ENCODE data around the gene SLC16A10.
"Not testable (repeated sequence)": the region's sequence is repeated elsewhere in the genome, so short reads cannot be mapped to it uniquely, and the experiment has no call there.

Gene SLC16A10

DNA sequence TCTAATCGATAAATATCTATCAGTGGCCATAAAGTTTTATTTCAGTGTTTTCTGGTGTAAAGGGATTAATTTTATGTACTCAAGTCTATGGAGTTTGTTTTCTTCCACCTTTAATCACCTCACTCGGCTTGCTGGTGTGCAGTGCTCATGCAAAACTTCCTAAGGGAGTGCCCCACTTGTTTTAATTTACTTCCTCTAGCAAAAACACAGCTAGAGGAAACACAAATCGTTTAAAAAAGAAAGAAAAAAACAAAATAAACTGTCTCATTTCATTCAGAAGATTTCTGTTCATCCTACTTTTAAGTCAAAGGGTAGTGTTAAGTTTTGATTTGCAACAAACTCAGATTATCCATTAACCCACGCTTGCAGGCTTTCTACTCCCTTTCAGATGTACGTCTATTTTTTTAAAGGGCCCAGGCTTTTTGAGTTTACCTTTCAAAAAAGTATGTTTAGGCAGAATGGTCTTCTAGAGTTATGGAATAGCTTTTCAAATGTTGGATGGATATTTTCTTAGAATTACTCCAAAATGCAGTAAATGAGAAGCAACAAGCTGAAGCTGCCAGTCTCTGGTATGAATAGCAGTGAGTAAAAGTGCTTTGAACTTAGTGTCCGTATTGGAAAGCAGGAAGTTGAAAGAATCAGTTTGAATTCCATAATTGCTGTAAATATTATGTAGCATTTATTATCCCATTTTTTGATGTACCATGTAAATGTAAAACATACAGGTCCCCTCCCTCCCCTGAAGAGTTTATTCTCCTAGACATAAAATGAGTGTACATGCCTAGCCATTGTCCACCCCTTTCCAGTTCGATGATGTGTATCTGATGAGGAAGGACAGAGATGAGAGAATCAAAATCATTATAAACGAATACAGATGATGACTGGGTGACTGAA lies 113.3 kb downstream of the SLC16A10 start:
- TF ChIP-seq, protein P1, sequence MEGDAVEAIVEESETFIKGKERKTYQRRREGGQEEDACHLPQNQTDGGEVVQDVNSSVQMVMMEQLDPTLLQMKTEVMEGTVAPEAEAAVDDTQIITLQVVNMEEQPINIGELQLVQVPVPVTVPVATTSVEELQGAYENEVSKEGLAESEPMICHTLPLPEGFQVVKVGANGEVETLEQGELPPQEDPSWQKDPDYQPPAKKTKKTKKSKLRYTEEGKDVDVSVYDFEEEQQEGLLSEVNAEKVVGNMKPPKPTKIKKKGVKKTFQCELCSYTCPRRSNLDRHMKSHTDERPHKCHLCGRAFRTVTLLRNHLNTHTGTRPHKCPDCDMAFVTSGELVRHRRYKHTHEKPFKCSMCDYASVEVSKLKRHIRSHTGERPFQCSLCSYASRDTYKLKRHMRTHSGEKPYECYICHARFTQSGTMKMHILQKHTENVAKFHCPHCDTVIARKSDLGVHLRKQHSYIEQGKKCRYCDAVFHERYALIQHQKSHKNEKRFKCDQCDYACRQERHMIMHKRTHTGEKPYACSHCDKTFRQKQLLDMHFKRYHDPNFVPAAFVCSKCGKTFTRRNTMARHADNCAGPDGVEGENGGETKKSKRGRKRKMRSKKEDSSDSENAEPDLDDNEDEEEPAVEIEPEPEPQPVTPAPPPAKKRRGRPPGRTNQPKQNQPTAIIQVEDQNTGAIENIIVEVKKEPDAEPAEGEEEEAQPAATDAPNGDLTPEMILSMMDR (conservative IDR thresholded peaks at IDR 0.05; ENCODE audit: low read depth, low read length): no peak
- H3K4me3 ChIP-seq (ENCODE audit: low read length): no peak overlapping the region
- no peak for DNase-seq (ENCODE audit: low read depth)

DNA sequence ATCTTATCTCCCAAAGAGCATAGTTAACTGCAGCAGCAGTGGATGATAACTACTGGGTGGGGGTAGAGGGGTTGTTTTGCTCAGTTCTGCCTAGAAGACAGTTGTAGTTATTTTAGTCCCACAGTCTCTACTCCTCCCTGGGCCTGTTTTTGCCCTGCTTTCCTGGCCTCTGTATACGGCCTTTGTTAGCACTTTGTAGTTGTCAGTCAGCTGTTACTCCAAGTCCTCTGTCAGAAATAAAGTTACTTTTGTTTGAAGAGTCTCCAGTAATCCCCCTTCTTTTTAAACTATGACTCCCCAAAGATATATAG lies 113.9 kb downstream of the SLC16A10 start:
- TF ChIP-seq, protein P1 (conservative IDR thresholded peaks at IDR 0.05; ENCODE audit: low read depth, low read length): no peak
- no peak overlapping the region for H3K4me3 ChIP-seq (ENCODE audit: low read length)
- DNase-seq (ENCODE audit: low read depth): no peak

DNA sequence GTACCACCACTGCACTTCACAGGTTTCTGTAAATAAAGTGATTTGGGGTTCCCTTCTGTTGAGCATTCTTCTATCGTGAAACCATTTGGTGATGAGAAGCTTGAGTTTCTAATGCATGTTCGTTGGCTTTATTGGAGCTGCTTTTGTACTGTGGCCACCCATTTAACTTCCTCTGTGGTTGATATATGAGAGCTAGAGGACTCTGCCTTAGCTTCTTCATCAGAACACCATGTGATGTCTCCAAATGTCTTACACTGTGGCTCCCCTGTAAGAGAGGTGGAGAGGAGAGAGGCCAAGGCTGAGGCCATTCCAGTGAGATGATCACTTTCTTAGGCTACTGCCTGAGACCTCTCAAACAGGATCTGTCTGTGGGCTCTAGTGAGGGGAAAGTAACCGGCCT lies 114.5 kb downstream of the SLC16A10 start:
- TF ChIP-seq, protein P1 (conservative IDR thresholded peaks at IDR 0.05; ENCODE audit: low read depth, low read length): no peak
- no peak overlapping the region for H3K4me3 ChIP-seq (ENCODE audit: low read length)
- no peak for DNase-seq (ENCODE audit: low read depth)

DNA sequence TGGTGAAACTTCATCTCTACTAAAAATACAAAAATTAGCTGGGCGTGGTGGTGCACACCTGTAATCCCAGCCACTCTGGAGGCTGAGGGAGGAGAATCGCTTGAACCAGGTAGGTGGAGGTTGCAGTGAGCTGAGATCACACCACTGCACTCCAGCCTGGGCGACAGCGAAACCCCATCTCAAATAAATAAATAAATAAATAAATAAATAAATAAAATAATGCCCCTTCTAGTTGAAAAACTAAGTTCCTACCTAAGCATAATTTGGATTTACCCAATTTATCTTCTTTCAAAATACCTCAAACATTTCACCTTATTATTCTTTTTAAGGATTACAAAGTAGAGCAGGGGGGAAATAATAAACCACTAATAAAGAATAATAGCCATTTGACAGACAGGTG lies 116.2 kb downstream of the SLC16A10 start:
- H3K4me3 ChIP-seq (ENCODE audit: low read length); DNase-seq (ENCODE audit: low read depth): not testable (repeated sequence)

DNA sequence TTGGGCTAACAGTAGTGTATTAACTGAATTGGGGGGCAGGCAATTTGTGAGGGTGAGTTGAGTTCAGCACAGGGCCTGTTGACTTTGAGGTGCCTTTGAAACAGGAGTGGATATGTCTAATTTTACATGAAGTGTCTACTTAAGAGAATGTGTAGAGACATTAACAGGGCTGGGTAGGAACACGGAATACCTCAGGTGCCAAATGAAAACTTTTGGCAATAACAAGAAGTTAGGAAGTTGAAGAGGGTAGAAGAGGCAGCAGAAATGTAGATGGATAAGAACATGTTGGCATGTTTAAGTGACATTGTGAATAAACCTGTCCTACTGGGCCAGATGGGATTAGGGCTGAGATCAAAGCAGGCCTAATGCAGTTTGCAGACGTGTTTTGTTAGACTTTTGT lies 117.0 kb downstream of the SLC16A10 start:
- DNase-seq (ENCODE audit: low read depth): no peak
- TF ChIP-seq, protein P1 (conservative IDR thresholded peaks at IDR 0.05; ENCODE audit: low read depth, low read length): no peak
- no peak overlapping the region for H3K4me3 ChIP-seq (ENCODE audit: low read length)

DNA sequence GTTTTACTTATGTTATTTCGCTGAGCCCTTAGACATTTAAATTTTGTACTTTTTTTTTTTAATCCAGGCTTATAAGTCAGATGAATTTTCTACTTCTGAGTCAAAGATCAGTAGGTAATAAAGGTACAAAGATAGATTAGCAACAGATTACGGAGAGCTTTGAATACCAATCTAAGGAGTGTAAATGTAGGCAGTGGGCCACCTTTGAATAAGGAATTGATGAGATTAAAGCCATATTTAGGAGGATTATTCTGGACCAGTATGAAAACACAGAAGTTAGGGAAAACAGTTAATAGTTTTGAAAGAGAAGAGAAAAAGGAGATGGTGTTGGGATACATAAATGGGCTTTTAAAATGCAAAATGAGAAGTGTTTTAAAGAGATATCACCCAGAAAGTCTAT lies 117.6 kb downstream of the SLC16A10 start:
- peak; percentile 59 for DNase-seq (ENCODE audit: low read depth)
- H3K4me3 ChIP-seq (ENCODE audit: low read length): no peak overlapping the region
- TF ChIP-seq, protein P1 (conservative IDR thresholded peaks at IDR 0.05; ENCODE audit: low read depth, low read length): no peak

DNA sequence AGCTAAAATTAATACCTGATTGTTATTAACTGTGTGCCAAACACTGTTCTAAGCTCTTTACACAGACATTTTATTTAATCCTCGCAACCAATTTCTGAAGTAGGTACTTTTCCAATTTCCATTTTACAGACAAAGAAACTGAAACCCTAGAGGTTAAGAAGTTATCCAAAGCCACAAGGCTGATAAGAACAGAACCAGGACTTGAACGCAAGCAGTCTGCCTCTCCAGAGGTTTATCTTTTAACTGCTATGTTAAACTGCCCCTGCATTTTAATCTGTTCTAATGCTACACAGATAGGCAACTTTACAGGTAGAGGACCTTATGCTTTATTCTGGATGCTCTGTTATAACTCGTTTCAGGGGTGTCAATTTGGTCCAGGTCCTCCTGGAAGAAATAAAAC lies 118.2 kb downstream of the SLC16A10 start:
- H3K4me3 ChIP-seq (ENCODE audit: low read length): no peak overlapping the region
- TF ChIP-seq, protein P1 (conservative IDR thresholded peaks at IDR 0.05; ENCODE audit: low read depth, low read length): no peak
- DNase-seq (ENCODE audit: low read depth): no peak

Measured in retinal pigment epithelial cell (primary cell).